HCT116 (cell line): Measurements from ENCODE around the gene KRTDAP. TPM values are rescaled to one million over a fixed set of nuclear protein-coding genes. Genes with fewer than 3 reads are reported as not detected.

Source experiments
- ATAC-seq: fragments of 200-7000 bp; cut with Tn5 transposase; 2 replicates; pipeline ENCODE4 v1.9.1; 2020; ENCODE audit warnings: mild to moderate bottlenecking, moderate library complexity
- BruUV-seq: library from RNA; stranded (reverse); fragments of 400-500 nt; replicated peaks from 2 replicates; lab custom pipeline; 2021; lab: Mats Ljungman, UMichigan
- CTCF ChIA-PET: fragments of 300-600 bp; sonication (Branson Sonifier 250); formaldehyde crosslinking; loops from one replicate; lab custom pipeline; 2021; ENCODE audit warnings: antibody characterized with exemption; lab: Charles Lee
- POLR2A ChIA-PET: fragments of 300-600, 350-600 bp; sonication (Branson Sonifier 250); formaldehyde crosslinking; loops from one replicate; lab custom pipeline; 2021; ENCODE audit warnings: antibody characterized with exemption; lab: Charles Lee
- RAD21 ChIA-PET, 2 experiments: fragments of 300-600 bp; sonication (Branson Sonifier 250); formaldehyde crosslinking; loops; one replicate each; lab custom pipeline; 2023; ENCODE audit warnings: low total read pairs in 2 of 2; ENCODE audit not compliant: uncharacterized antibody in 2 of 2, unreplicated experiment in 2 of 2, low non-redundant PET in 1 of 2; lab: Charles Lee
- DNase-seq: peaks from one replicate; pipeline ENCODE4 v3.0.0-alpha.2; 2010; ENCODE audit warnings: low read depth, low spot score
- H2AFZ ChIP-seq: fragments of 200-600 bp; shearing (Covaris generic), sonication (generic); 2 replicates; pipeline ENCODE4 v1.6.1; 2017; ENCODE audit warnings: low read depth, mixed run types, mixed read lengths, antibody characterized with exemption, low read length; ENCODE audit not compliant: poor library complexity, severe bottlenecking
- H3K27ac ChIP-seq: 2 replicates; pipeline ENCODE4 v1.5.1; 2012; ENCODE audit warnings: low read depth, low read length
- H3K27me3 ChIP-seq: fragments of 200-600 bp; sonication (generic); 2 replicates; pipeline ENCODE4 v1.6.1; 2016; ENCODE audit warnings: mixed run types, low read length, mixed read lengths; ENCODE audit not compliant: insufficient read depth
- H3K36me3 ChIP-seq, 2 experiments: fragments of 200-500 bp in 1 of 2; fragments of 200-600 bp in 1 of 2; sonication (Bioruptor generic) in 1 of 2; sonication (generic) in 1 of 2; 2 replicates each; pipeline versions ENCODE4 v1.5.1 to v1.6.1; 2014 to 2016; ENCODE audit warnings: low read length in 2 of 2, inconsistent platforms in 1 of 2, mixed read lengths in 1 of 2, mixed run types in 1 of 2; ENCODE audit not compliant: insufficient read depth in 2 of 2, control insufficient read depth in 1 of 2
- H3K4me1 ChIP-seq, 2 experiments: fragments of 200-600 bp in 1 of 2; sonication (generic) in 1 of 2; 2 replicates each; pipeline versions ENCODE4 v1.5.1 to v1.6.1; 2012 to 2017; ENCODE audit warnings: low read length in 2 of 2, inconsistent platforms in 1 of 2, mild to moderate bottlenecking in 1 of 2, mixed read lengths in 1 of 2, mixed run types in 1 of 2, moderate library complexity in 1 of 2; ENCODE audit not compliant: insufficient read depth in 2 of 2, control insufficient read depth in 1 of 2
- H3K4me2 ChIP-seq: fragments of 200-600 bp; sonication (generic); 2 replicates; pipeline ENCODE4 v1.6.1; 2017; ENCODE audit warnings: mixed run types, low read length, mixed read lengths
- H3K4me3 ChIP-seq, 2 experiments: fragments of 200-600 bp in 1 of 2; sonication (generic) in 1 of 2; replicated peaks in 1 of 2; 2 replicates each; pipeline ENCODE4 v1.5.1; 2011 to 2016; ENCODE audit warnings: low read length in 2 of 2, control low read depth in 1 of 2, low read depth in 1 of 2, mild to moderate bottlenecking in 1 of 2, mixed read lengths in 1 of 2, mixed run types in 1 of 2
- H3K79me2 ChIP-seq: fragments of 200-600 bp; sonication (generic); 2 replicates; pipeline ENCODE4 v1.6.1; 2017; ENCODE audit warnings: mild to moderate bottlenecking, mixed run types, low read length, moderate library complexity, mixed read lengths; ENCODE audit not compliant: insufficient read depth
- H3K9ac ChIP-seq: fragments of 200-600 bp; sonication (generic); 2 replicates; pipeline ENCODE4 v1.6.1; 2016; ENCODE audit warnings: low read length, mixed read lengths
- H3K9me2 ChIP-seq: fragments of 200-600 bp; sonication (generic), shearing (Covaris generic); 2 replicates; pipeline ENCODE4 v1.6.1; 2017; ENCODE audit warnings: mixed run types, mild to moderate bottlenecking, moderate library complexity; ENCODE audit not compliant: insufficient read depth
- H3K9me3 ChIP-seq, 2 experiments: fragments of 200-500 bp in 1 of 2; fragments of 200-600 bp in 1 of 2; sonication (Bioruptor generic) in 1 of 2; sonication (generic) in 1 of 2; 2 replicates each; pipeline ENCODE4 v1.6.1; 2014 to 2017; ENCODE audit warnings: low read length in 2 of 2, mixed read lengths in 2 of 2, inconsistent platforms in 1 of 2, low read depth in 1 of 2, mild to moderate bottlenecking in 1 of 2, mixed run types in 1 of 2, moderate library complexity in 1 of 2; ENCODE audit not compliant: control insufficient read depth in 1 of 2, insufficient read depth in 1 of 2
- H4K20me1 ChIP-seq: fragments of 200-600 bp; sonication (generic), shearing (Covaris generic); 2 replicates; pipeline ENCODE4 v1.6.1; 2017; ENCODE audit warnings: mixed run types, mild to moderate bottlenecking, moderate library complexity; ENCODE audit not compliant: insufficient read depth
- ATF3 ChIP-seq: IDR thresholded peaks from 2 replicates; pipeline ENCODE4 v1.6.1; 2012
- CBX3 ChIP-seq: IDR thresholded peaks from 2 replicates; pipeline ENCODE4 v1.6.1; 2012; ENCODE audit warnings: low read depth
- CTCF ChIP-seq, 3 experiments: fragments of 200-600 bp in 1 of 3; sonication (generic) in 1 of 3; IDR thresholded peaks in 2 of 3; conservative IDR thresholded peaks in 1 of 3; 2 replicates each; pipeline ENCODE4 v1.5.1; 2012 to 2017; ENCODE audit warnings: low read depth in 2 of 3, low read length in 2 of 3, antibody characterized with exemption in 1 of 3, borderline replicate concordance in 1 of 3, control low read depth in 1 of 3, mild to moderate bottlenecking in 1 of 3, mixed read lengths in 1 of 3, mixed run types in 1 of 3, moderate library complexity in 1 of 3; ENCODE audit not compliant: insufficient read depth in 1 of 3
- EGR1 ChIP-seq: IDR thresholded peaks from 2 replicates; pipeline ENCODE4 v1.6.1; 2012; ENCODE audit warnings: low read depth
- ELF1 ChIP-seq: IDR thresholded peaks from 2 replicates; pipeline ENCODE4 v1.6.1; 2012; ENCODE audit warnings: low read depth, borderline replicate concordance
- EZH2 ChIP-seq: fragments of 200-600 bp; sonication (generic); IDR thresholded peaks from 2 replicates; pipeline ENCODE4 v1.6.1; 2017; ENCODE audit warnings: antibody characterized with exemption, mixed run types
- EZH2phosphoT487 ChIP-seq: fragments of 200-600 bp; IDR thresholded peaks from 2 replicates; pipeline ENCODE4 v1.6.1; 2018; ENCODE audit warnings: antibody characterized with exemption, borderline replicate concordance
- FOSL1 ChIP-seq: IDR thresholded peaks from 2 replicates; pipeline ENCODE4 v1.6.1; 2012; ENCODE audit warnings: low read depth
- JUND ChIP-seq: IDR thresholded peaks from 2 replicates; pipeline ENCODE4 v1.6.1; 2012
- MAX ChIP-seq: IDR thresholded peaks from 2 replicates; pipeline ENCODE4 v1.6.1; 2012
- POLR2A ChIP-seq: IDR thresholded peaks from 2 replicates; pipeline ENCODE4 v1.7.0; 2011; ENCODE audit warnings: borderline replicate concordance; ENCODE audit not compliant: insufficient read depth, insufficient read length; ENCODE audit errors: extremely low read depth
- POLR2AphosphoS5 ChIP-seq: IDR thresholded peaks from 2 replicates; pipeline ENCODE4 v1.6.1; 2011; ENCODE audit warnings: mild to moderate bottlenecking, low read depth, low read length, moderate library complexity
- RAD21 ChIP-seq: IDR thresholded peaks from 2 replicates; pipeline ENCODE4 v1.6.1; 2012; ENCODE audit warnings: low read depth, mild to moderate bottlenecking
- SIN3A ChIP-seq: IDR thresholded peaks from 2 replicates; pipeline ENCODE4 v1.6.1; 2012; ENCODE audit warnings: low read depth
- SP1 ChIP-seq: IDR thresholded peaks from 2 replicates; pipeline ENCODE4 v1.6.1; 2012; ENCODE audit warnings: low read depth
- SRF ChIP-seq: IDR thresholded peaks from 2 replicates; pipeline ENCODE4 v1.6.1; 2012; ENCODE audit warnings: low read depth
- TCF7L2 ChIP-seq: IDR thresholded peaks from 2 replicates; pipeline ENCODE4 v1.7.0; 2011; ENCODE audit warnings: borderline replicate concordance, inconsistent platforms; ENCODE audit not compliant: insufficient read depth, insufficient read length; ENCODE audit errors: extremely low read depth
- YY1 ChIP-seq: IDR thresholded peaks from 2 replicates; pipeline ENCODE4 v1.6.1; 2011; ENCODE audit warnings: low read length, low read depth, moderate library complexity, mild to moderate bottlenecking; ENCODE audit not compliant: insufficient replicate concordance; ENCODE audit errors: extremely low read depth
- ZBTB33 ChIP-seq: IDR thresholded peaks from 2 replicates; pipeline ENCODE4 v1.6.1; 2011; ENCODE audit warnings: mild to moderate bottlenecking, low read length, moderate library complexity; ENCODE audit not compliant: insufficient replicate concordance; ENCODE audit errors: extremely low read depth
- ZFX ChIP-seq: fragments of 450-650 bp; IDR thresholded peaks from 2 replicates; pipeline ENCODE4 v1.6.1; 2017
- intact Hi-C: fragments of 100-400 bp; cut with micrococcal nuclease; formaldehyde crosslinking; loops from 2 replicates; pipeline ENCODE4 v1.10.0; 2022
- total RNA-seq: library from RNA; stranded (reverse); gene quantifications from one replicate; pipeline ENCODE4 v1.2.1, GENCODE V29; 2021; ENCODE audit not compliant: unreplicated experiment

The KRTDAP gene
- total RNA-seq, 1 experiment from 2014 or later, result 0.74 TPM

GRCh38 chr19:35495107-35496064 lies 5.1 kb upstream of the KRTDAP start:
- ChIA-PET CTCF (interaction anchor here (0.6 to 1.5 kb wide), 15 partner anchors 9 to 226 kb away, joined by 3 to 29 read pairs (median 3); partner anchors contain the start of gene USF2), RAD21 (interaction anchor here (0.7 to 1.3 kb wide), 5 partner anchors 14 to 226 kb away, joined by 3 to 8 read pairs (median 4); no protein-coding TSS in a partner anchor), POLR2A (interaction anchor here (1.0 to 1.3 kb wide), 3 partner anchors 14 to 142 kb away, joined by 4 to 8 read pairs (median 5); no protein-coding TSS in a partner anchor)
- intact Hi-C loops, result loop anchor here (1.0 kb wide), 1 partner anchor 142 kb away; no protein-coding TSS in a partner anchor
- Histone ChIP-seq H3K9ac (no peak overlapping the region), H4K20me1 (no peaks in the 10 kb centered on the region), H3K9me3 (no peaks in the 10 kb centered on the region), H3K27ac (0 out of 2 replicates have a peak overlapping the region, but pooled peaks have one; percentile 6), H2AFZ (no peak overlapping the region), H3K4me1 (peaks cover 4 to 11% of the 10 kb centered on the region in 2 experiments; a peak in 3 of 4 replicates), H3K79me2 (no peaks in the 10 kb centered on the region), H3K36me3 (peaks cover 8 to 17% of the 10 kb centered on the region in 2 experiments; a peak in 2 of 4 replicates), H3K4me3 (peak overlapping the region; percentile 20 to 27; a peak in 3 of 4 replicates), H3K9me2 (no peaks in the 10 kb centered on the region), H3K27me3 (no peaks in the 10 kb centered on the region; the same call in 1 of the 2 replicates), H3K4me2 (peak overlapping the region; percentile 72)
- peak; percentile 35 for DNase-seq
- no TSS peak for BruUV-seq
- ATAC-seq, result peak; percentile 94
- TF ChIP-seq SRF (no peak), ATF3 (no peak), SP1 (no peak), CBX3 (no peak), EZH2phosphoT487 (no peak), ZBTB33 (no peak), ELF1 (no peak), EGR1 (peak; percentile 91), RAD21 (peak; percentile 78), POLR2AphosphoS5 (peak; percentile 26; the same call in 1 of the 2 replicates), SIN3A (no peak), FOSL1 (no peak), YY1 (no peak), JUND (no peak), POLR2A (no peak), TCF7L2 (no peak), EZH2 (no peak), ZFX (no peak), MAX (no peak), CTCF (IDR thresholded peaks at IDR 0.05 in 2 of 3, conservative IDR thresholded peaks at IDR 0.05 in 1 of 3; ENCODE audit: borderline replicate concordance in 1 of 3, insufficient read depth in 1 of 3, low read depth in 2 of 3, low read length in 2 of 3) (peak; percentile 81 to 98 (median 90); a peak in 5 of 6 replicates)
